ENCODE data around the gene SKIDA1. TPM values are rescaled to one million over a fixed set of nuclear protein-coding genes. Genes with fewer than 3 reads are reported as not detected.

Gene SKIDA1
- total and polyA plus RNA-seq, 2 donors, result 0.73 to 0.85 TPM

DNA sequence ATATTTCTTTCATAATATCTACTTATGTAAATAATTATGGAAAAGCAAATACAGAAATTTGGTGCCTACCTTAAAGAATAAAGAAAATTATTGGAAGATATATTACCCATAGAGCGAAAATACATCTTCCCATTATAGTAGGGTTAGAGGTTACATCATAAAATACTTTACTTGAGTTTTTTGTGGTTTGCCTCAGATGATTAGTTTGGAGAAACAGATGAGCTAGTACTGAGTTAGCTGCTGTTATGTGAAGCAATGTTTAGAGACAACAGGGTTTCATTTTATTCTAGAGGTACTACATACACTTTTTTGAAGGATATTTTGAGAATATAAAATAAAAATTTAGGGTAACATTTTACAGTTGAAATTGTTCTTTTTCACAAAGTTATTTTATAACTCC is 5.7 kb upstream of the SKIDA1 start:
- H3K36me3 ChIP-seq (ENCODE audit: control insufficient read depth in 2 of 2, insufficient read depth in 2 of 2, low read length in 1 of 2), result no peaks in the 10 kb centered on the region
- peak in 1 of 9 donors; percentile 23 for DNase-seq (ENCODE audit: low read depth in 6 of 9, low spot score in 9 of 9)
- H3K4me1 ChIP-seq (ENCODE audit: control insufficient read depth in 2 of 2, insufficient read depth in 2 of 2, low read length in 2 of 2), result peaks cover 4 to 16% of the 10 kb centered on the region in 2 donors
- no peak overlapping the region for H3K4me3 ChIP-seq (ENCODE audit: low read length in 2 of 2)
- peaks cover 0 to 7% of the 10 kb centered on the region in 2 donors for H3K27me3 ChIP-seq (ENCODE audit: control insufficient read depth in 2 of 2, insufficient read depth in 1 of 2, low read length in 1 of 2)
- H3K9me3 ChIP-seq (ENCODE audit: control insufficient read depth in 2 of 2, insufficient read depth in 1 of 2, low read length in 1 of 2), result no peaks in the 10 kb centered on the region
- WGBS, result 82% methylated on average over 1 of the region's 1 CpG
- H3K27ac ChIP-seq (ENCODE audit: low read depth in 1 of 2, low read length in 1 of 2), result no peak overlapping the region

DNA sequence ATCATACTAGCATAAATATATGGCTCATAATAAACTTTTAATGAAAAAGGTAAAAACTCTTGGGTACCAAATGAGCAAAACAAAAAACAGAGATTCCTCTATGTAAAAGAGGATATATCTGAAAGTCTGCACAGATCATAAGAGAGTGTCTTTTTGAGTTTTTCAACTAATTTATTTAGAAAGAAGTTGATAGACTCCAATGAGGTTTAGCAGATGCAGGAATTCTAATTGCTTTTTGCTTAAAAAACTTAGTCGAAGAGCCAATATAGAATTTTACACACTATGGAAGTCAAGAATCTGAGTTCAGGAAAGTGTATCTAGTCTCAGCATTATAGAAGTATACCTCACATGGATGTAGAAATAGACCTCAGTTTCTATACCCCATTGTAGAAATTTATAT is 5.2 kb upstream of the SKIDA1 start:
- H3K27ac ChIP-seq (ENCODE audit: low read depth in 1 of 2, low read length in 1 of 2), result no peak overlapping the region
- 52% methylated on average over 1 of the region's 1 CpG for WGBS
- no peak for DNase-seq (ENCODE audit: low read depth in 6 of 9, low spot score in 9 of 9)
- H3K36me3 ChIP-seq (ENCODE audit: control insufficient read depth in 2 of 2, insufficient read depth in 2 of 2, low read length in 1 of 2), result no peaks in the 10 kb centered on the region
- H3K27me3 ChIP-seq (ENCODE audit: control insufficient read depth in 2 of 2, insufficient read depth in 1 of 2, low read length in 1 of 2), result peaks cover 0 to 7% of the 10 kb centered on the region in 2 donors
- H3K4me3 ChIP-seq (ENCODE audit: low read length in 2 of 2), result no peak overlapping the region
- H3K4me1 ChIP-seq (ENCODE audit: control insufficient read depth in 2 of 2, insufficient read depth in 2 of 2, low read length in 2 of 2), result peaks cover 4 to 16% of the 10 kb centered on the region in 2 donors
- no peaks in the 10 kb centered on the region for H3K9me3 ChIP-seq (ENCODE audit: control insufficient read depth in 2 of 2, insufficient read depth in 1 of 2, low read length in 1 of 2)

GRCh38 chr10:21530168-21530567 is 4.7 kb upstream of the SKIDA1 start:
- H3K4me1 ChIP-seq (ENCODE audit: control insufficient read depth in 2 of 2, insufficient read depth in 2 of 2, low read length in 2 of 2), result peaks cover 4 to 16% of the 10 kb centered on the region in 2 donors
- H3K27ac ChIP-seq (ENCODE audit: low read depth in 1 of 2, low read length in 1 of 2), result no peak overlapping the region

DNA sequence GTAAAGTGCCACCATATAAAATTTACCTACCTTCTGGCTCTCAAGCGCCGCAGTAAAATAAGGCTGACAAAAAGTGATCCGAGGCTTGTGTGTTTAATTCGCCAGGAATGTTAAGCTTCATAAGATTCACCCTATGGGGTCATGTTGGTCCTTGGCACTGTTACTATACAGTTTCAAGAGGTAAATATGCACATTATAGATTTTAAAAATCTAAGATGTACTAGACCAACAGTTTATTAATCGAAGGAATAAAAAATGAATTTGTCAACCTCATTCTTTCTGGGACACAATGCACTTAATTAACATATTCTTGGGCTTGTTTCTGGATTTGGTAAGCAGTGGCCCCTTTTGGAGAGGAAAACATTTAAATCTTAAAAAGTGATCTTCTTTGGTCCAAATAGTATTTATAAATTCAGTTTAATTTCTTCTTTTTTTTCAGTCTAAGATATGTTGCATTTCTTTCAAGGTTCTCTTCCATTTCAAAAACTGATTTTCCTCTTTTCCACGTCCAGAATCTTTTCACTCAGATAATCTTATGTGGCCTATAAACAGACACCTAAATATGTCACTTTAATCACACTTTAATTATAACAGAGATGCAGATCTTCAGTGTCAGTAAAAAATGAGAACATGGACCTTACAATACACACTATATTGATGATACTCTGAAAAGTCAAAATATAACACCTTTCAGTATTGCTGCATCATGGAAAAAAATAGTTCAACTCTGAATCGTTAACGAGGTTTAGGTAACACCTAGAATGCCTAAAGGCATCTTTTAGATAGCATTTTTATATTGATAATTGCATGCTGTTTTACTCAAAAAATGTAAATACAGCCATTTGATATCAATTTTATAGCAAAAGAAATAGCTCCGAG is 3.8 kb upstream of the SKIDA1 start:
- H3K4me3 ChIP-seq (ENCODE audit: low read length in 2 of 2), result no peak overlapping the region
- no peak overlapping the region for H3K27ac ChIP-seq (ENCODE audit: low read depth in 1 of 2, low read length in 1 of 2)
- DNase-seq (ENCODE audit: low read depth in 6 of 9, low spot score in 9 of 9), result peak in 1 of 9 donors; percentile 18
- H3K27me3 ChIP-seq (ENCODE audit: control insufficient read depth in 2 of 2, insufficient read depth in 1 of 2, low read length in 1 of 2), result peaks cover 2 to 7% of the 10 kb centered on the region in 2 donors
- WGBS, result 95% methylated on average over 9 of the region's 9 CpGs
- H3K9me3 ChIP-seq (ENCODE audit: control insufficient read depth in 2 of 2, insufficient read depth in 1 of 2, low read length in 1 of 2), result no peaks in the 10 kb centered on the region
- H3K4me1 ChIP-seq (ENCODE audit: control insufficient read depth in 2 of 2, insufficient read depth in 2 of 2, low read length in 2 of 2), result peaks cover 6 to 17% of the 10 kb centered on the region in 2 donors
- H3K36me3 ChIP-seq (ENCODE audit: control insufficient read depth in 2 of 2, insufficient read depth in 2 of 2, low read length in 1 of 2), result no peaks in the 10 kb centered on the region

More at GRCh38 chr10:21530168-21530567, 4.7 kb upstream of the SKIDA1 start:
- peaks cover 0 to 7% of the 10 kb centered on the region in 2 donors for H3K27me3 ChIP-seq (ENCODE audit: control insufficient read depth in 2 of 2, insufficient read depth in 1 of 2, low read length in 1 of 2)
- H3K4me3 ChIP-seq (ENCODE audit: low read length in 2 of 2), result no peak overlapping the region
- DNase-seq (ENCODE audit: low read depth in 6 of 9, low spot score in 9 of 9), result no peak
- 99% methylated on average over 1 of the region's 1 CpG for WGBS
- no peaks in the 10 kb centered on the region for H3K9me3 ChIP-seq (ENCODE audit: control insufficient read depth in 2 of 2, insufficient read depth in 1 of 2, low read length in 1 of 2)
- no peaks in the 10 kb centered on the region for H3K36me3 ChIP-seq (ENCODE audit: control insufficient read depth in 2 of 2, insufficient read depth in 2 of 2, low read length in 1 of 2)

DNA sequence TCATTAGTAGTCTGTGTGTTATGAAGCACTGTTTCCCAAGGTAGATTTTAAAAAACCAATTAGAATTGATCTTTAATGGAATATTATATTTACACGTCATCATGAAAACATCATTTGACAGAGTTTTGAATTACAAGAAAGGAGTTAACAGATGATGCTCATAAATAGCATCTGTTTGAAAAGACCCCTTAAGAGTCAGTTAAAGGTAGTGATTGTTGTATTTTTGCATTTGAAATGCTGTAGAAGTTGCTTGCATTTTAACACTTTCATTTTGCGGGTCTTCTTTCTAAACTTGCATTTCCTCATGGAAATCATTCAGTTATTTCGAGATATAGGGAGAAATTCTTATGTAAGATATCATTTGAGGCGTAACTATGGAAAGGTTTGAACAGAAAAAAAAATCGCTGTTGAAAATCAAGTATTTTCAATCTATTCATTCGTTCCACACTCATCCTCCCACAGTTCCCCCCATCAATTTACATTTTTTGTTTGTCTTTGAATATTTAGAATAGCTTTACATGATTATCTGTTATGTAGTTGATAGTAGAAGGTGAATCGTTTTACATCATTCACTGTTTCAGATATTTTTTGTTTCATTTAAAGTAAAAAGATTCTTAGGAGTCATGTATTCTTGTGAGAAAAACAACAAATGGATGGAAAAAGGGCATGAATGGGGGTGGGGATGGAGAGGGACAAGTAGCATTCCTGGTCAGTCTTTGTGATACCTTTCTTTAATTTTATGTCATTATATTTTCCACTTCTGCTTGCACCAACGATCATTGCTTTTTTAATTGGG is 3.0 kb upstream of the SKIDA1 start:
- H3K36me3 ChIP-seq (ENCODE audit: control insufficient read depth in 2 of 2, insufficient read depth in 2 of 2, low read length in 1 of 2), result no peaks in the 10 kb centered on the region
- 52% methylated on average over 8 of the region's 8 CpGs for WGBS
- H3K9me3 ChIP-seq (ENCODE audit: control insufficient read depth in 2 of 2, insufficient read depth in 1 of 2, low read length in 1 of 2), result no peaks in the 10 kb centered on the region
- peaks cover 6 to 19% of the 10 kb centered on the region in 2 donors for H3K4me1 ChIP-seq (ENCODE audit: control insufficient read depth in 2 of 2, insufficient read depth in 2 of 2, low read length in 2 of 2)
- H3K27ac ChIP-seq (ENCODE audit: low read depth in 1 of 2, low read length in 1 of 2), result peak overlapping the region in 1 of 2 donors; percentile 76
- H3K4me3 ChIP-seq (ENCODE audit: low read length in 2 of 2), result peak overlapping the region in 1 of 2 donors; percentile 96
- DNase-seq (ENCODE audit: low read depth in 6 of 9, low spot score in 9 of 9), result peak in 1 of 9 donors; percentile 38
- peaks cover 2 to 7% of the 10 kb centered on the region in 2 donors for H3K27me3 ChIP-seq (ENCODE audit: control insufficient read depth in 2 of 2, insufficient read depth in 1 of 2, low read length in 1 of 2)

DNA sequence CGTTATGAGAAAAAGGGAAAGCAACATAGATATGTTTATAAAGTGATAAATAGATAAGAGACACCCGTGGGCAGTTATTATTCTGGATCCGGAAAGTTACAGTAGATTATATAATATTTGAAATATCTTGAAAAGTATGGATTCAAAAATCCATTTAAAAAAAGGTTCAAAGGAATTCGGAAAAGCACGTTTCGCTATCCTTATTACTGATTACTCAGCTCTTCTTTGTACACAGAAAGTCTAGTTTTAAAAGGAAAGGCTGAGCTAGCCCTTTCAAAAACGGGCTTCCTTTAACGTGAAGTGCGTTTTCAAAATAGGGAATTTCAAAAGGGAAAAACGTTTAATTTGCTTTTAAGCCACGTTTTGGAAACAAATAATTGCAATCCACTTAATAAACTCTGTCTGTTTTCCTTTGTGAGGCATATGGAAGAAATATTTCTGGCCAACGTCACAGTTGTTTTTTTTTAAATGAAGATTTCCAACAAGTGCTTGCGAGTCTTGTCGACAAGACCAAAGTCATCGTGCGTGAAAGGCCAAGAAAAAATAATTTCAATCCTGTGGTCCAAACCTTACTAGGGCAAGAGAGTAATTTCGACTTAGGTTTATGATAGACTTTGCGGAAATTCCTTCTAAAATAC is 2.2 kb upstream of the SKIDA1 start:
- Histone ChIP-seq H3K9me3 (ENCODE audit: control insufficient read depth in 2 of 2, insufficient read depth in 1 of 2, low read length in 1 of 2) (no peaks in the 10 kb centered on the region), H3K4me1 (ENCODE audit: control insufficient read depth in 2 of 2, insufficient read depth in 2 of 2, low read length in 2 of 2) (peaks cover 6 to 17% of the 10 kb centered on the region in 2 donors), H3K27me3 (ENCODE audit: control insufficient read depth in 2 of 2, insufficient read depth in 1 of 2, low read length in 1 of 2) (peaks cover 2 to 7% of the 10 kb centered on the region in 2 donors), H3K4me3 (ENCODE audit: low read length in 2 of 2) (peak overlapping the region; percentile 50 to 96), H3K27ac (ENCODE audit: low read depth in 1 of 2, low read length in 1 of 2) (peak overlapping the region; percentile 76 to 91), H3K36me3 (ENCODE audit: control insufficient read depth in 2 of 2, insufficient read depth in 2 of 2, low read length in 1 of 2) (no peaks in the 10 kb centered on the region)
- WGBS, result 9% methylated on average over 18 of the region's 18 CpGs
- peak in 1 of 9 donors; percentile 60 for DNase-seq (ENCODE audit: low read depth in 6 of 9, low spot score in 9 of 9)

DNA sequence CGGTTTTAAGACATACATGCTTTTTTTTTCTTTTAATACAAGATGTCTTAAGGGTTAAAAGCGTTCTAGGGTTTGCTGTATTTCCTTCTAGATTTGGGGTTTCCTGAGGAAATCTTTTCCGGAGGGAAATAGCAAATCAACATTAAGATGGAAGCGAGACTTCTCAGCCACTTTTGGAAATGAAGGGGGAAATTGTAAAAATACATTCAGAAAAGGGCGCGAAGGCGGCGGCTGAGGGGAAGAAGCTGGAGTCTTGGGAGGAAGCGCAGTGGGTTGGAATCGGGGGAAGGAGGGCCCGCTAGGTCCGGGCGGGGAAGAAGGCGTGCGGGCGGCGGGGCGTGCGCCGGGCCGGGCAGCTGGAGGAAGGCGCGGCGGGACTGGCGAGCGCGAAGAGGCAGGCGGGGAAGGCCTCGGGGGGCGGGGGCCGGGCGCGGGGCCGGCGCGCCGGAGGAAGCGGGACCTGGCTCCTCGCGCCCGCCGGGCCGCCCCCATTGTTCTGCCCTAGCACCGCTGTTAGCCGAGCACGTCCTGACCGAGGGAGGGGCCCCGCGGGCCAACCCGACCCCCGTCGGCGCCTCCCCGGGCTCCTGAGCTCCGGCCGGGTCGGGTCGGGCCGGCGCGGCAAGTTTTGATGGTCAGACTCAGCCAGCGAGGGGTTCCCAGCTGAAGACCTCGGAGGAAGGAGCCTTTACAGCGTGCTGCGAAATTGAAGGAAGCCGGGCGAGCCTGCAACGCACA is 1.5 kb upstream of the SKIDA1 start:
- Histone ChIP-seq H3K27me3 (ENCODE audit: control insufficient read depth in 2 of 2, insufficient read depth in 1 of 2, low read length in 1 of 2) (peaks cover 2 to 7% of the 10 kb centered on the region in 2 donors), H3K9me3 (ENCODE audit: control insufficient read depth in 2 of 2, insufficient read depth in 1 of 2, low read length in 1 of 2) (no peaks in the 10 kb centered on the region), H3K4me3 (ENCODE audit: low read length in 2 of 2) (peak overlapping the region; percentile 64 to 96), H3K4me1 (ENCODE audit: control insufficient read depth in 2 of 2, insufficient read depth in 2 of 2, low read length in 2 of 2) (peaks cover 6 to 17% of the 10 kb centered on the region in 2 donors), H3K27ac (ENCODE audit: low read depth in 1 of 2, low read length in 1 of 2) (peak overlapping the region; percentile 95 to 96), H3K36me3 (ENCODE audit: control insufficient read depth in 2 of 2, insufficient read depth in 2 of 2, low read length in 1 of 2) (no peaks in the 10 kb centered on the region)
- peak in 2 of 9 donors; percentile 39 to 72 for DNase-seq (ENCODE audit: low read depth in 6 of 9, low spot score in 9 of 9)
- under 1% methylated on average over 68 of the region's 68 CpGs for WGBS

DNA sequence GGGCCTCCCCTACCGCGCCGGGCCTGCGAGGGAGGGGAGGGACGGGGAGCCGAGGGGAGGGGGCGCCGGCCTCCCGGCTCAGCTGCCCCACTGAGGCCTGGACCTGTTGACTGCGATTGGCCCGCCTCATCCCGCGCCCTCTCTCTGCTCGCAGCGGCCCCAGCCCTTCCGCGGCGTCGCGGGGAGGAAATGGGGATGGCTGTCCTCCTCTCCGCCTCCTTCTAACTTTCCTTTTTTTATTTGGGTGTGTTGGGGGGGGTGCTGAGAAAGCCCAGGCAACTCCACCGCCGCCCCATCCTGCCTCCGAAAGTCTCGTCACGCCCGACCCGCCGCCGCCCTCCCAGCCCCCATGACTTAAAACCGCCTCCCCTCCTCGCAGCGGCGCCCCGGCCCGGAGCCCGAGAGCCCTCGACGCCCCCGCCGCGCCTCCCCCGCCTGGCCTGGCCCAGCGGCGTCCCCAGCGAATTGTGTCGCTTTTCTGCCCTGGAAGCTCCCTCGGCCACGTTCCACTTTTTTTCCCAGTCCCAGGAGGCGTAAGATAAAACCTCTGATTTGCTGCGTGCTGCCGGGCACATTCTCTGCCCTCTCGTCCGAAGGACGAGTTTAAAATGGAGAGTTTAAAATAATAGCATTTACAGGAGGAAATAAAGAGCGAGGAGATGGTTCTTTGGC is 842 bp upstream of the SKIDA1 start:
- Histone ChIP-seq H3K27me3 (ENCODE audit: control insufficient read depth in 2 of 2, insufficient read depth in 1 of 2, low read length in 1 of 2) (peaks cover 2 to 7% of the 10 kb centered on the region in 2 donors), H3K9me3 (ENCODE audit: control insufficient read depth in 2 of 2, insufficient read depth in 1 of 2, low read length in 1 of 2) (no peaks in the 10 kb centered on the region), H3K36me3 (ENCODE audit: control insufficient read depth in 2 of 2, insufficient read depth in 2 of 2, low read length in 1 of 2) (no peaks in the 10 kb centered on the region), H3K4me3 (ENCODE audit: low read length in 2 of 2) (peak overlapping the region; percentile 64 to 96), H3K4me1 (ENCODE audit: control insufficient read depth in 2 of 2, insufficient read depth in 2 of 2, low read length in 2 of 2) (peaks cover 6 to 17% of the 10 kb centered on the region in 2 donors), H3K27ac (ENCODE audit: low read depth in 1 of 2, low read length in 1 of 2) (peak overlapping the region; percentile 95 to 96)
- under 1% methylated on average over 56 of the region's 56 CpGs for WGBS
- peak in 3 of 9 donors; percentile 51 to 77 (median 55) for DNase-seq (ENCODE audit: low read depth in 6 of 9, low spot score in 9 of 9)
